A673 (cell line): ENCODE data around the gene HIGD2A. TPM values are rescaled to one million over a fixed set of nuclear protein-coding genes. Genes with fewer than 3 reads are reported as not detected.

Experiments used
- BruUV-seq: library from RNA; stranded (reverse); fragments of 400-500 nt; replicated peaks from 2 replicates; lab custom pipeline; 2021; lab: Mats Ljungman, UMichigan
- CTCF ChIA-PET: fragments of 300-600 bp; sonication (Branson Sonifier 250); formaldehyde crosslinking; loops from one replicate; lab custom pipeline; 2022; ENCODE audit warnings: antibody characterized with exemption; lab: Charles Lee
- POLR2A ChIA-PET: fragments of 300-600 bp; sonication (Branson Sonifier 250); formaldehyde crosslinking; loops from one replicate; lab custom pipeline; 2022; ENCODE audit warnings: antibody characterized with exemption; ENCODE audit not compliant: low non-redundant PET; lab: Charles Lee
- DNase-seq: peaks from one replicate; pipeline ENCODE4 v3.0.0-alpha.2; 2015; ENCODE audit warnings: low spot score
- H3K27ac ChIP-seq: fragments of 200-600 bp; sonication (generic); 2 replicates; pipeline ENCODE4 v1.5.1; 2016; ENCODE audit warnings: mixed run types, low read depth, mild to moderate bottlenecking, mixed read lengths, antibody characterized with exemption, low read length; ENCODE audit not compliant: poor library complexity, severe bottlenecking
- H3K27me3 ChIP-seq: fragments of 200-600 bp; sonication (generic); replicated peaks from 2 replicates; pipeline ENCODE4 v1.6.1; 2017; ENCODE audit warnings: mixed run types, low read depth, mild to moderate bottlenecking, mixed read lengths, antibody characterized with exemption, low read length; ENCODE audit not compliant: insufficient read depth, poor library complexity
- H3K36me3 ChIP-seq: fragments of 200-600 bp; sonication (generic); 2 replicates; pipeline ENCODE4 v1.6.1; 2016; ENCODE audit warnings: mixed run types, mild to moderate bottlenecking, mixed read lengths, antibody characterized with exemption, low read length; ENCODE audit not compliant: insufficient read depth, poor library complexity, severe bottlenecking
- H3K4me1 ChIP-seq: fragments of 200-600 bp; sonication (generic); 2 replicates; pipeline ENCODE4 v1.6.1; 2017; ENCODE audit warnings: mixed run types, mild to moderate bottlenecking, mixed read lengths, antibody characterized with exemption, low read length; ENCODE audit not compliant: insufficient read depth, poor library complexity, severe bottlenecking
- H3K4me3 ChIP-seq: fragments of 200-600 bp; sonication (generic); 2 replicates; pipeline ENCODE4 v1.5.1; 2016; ENCODE audit warnings: low read depth, mixed run types, mild to moderate bottlenecking, mixed read lengths, low read length; ENCODE audit not compliant: poor library complexity, severe bottlenecking
- H3K9me3 ChIP-seq: fragments of 200-600 bp; sonication (generic); 2 replicates; pipeline ENCODE4 v1.6.1; 2016; ENCODE audit warnings: mixed run types, low read depth, mild to moderate bottlenecking, mixed read lengths, antibody characterized with exemption, low read length; ENCODE audit not compliant: poor library complexity, severe bottlenecking
- CTCF ChIP-seq: fragments of 300-800, 200-600 bp; sonication (generic); conservative IDR thresholded peaks from 2 replicates; pipeline ENCODE4 v1.5.1; 2017; ENCODE audit warnings: low read depth, mild to moderate bottlenecking, antibody characterized with exemption, low read length, moderate library complexity, mixed read lengths
- EZH2 ChIP-seq: fragments of 200-600 bp; sonication (generic); IDR thresholded peaks from 2 replicates; pipeline ENCODE4 v1.6.1; 2017; ENCODE audit warnings: borderline replicate concordance, low read depth, mild to moderate bottlenecking, mixed read lengths, antibody characterized with exemption, low read length; ENCODE audit not compliant: poor library complexity, severe bottlenecking
- intact Hi-C: fragments of 100-400 bp; cut with micrococcal nuclease; formaldehyde crosslinking; loops from one replicate; pipeline ENCODE4 v1.10.0; 2022; ENCODE audit not compliant: unreplicated experiment
- total RNA-seq: library from RNA; stranded (reverse); gene quantifications from 2 replicates; pipeline ENCODE4 v1.2.3, GENCODE V29; 2021

The HIGD2A gene
- total RNA-seq, 1 experiment from 2014 or later: 81.7 TPM

- no peak overlapping the region for H3K4me3 ChIP-seq
- no peak overlapping the region for H3K27ac ChIP-seq
- TF ChIP-seq EZH2 (no peak), CTCF (no peak)
- CTCF ChIA-PET: no interaction called here
- POLR2A ChIA-PET: no interaction called here
- no peaks in the 10 kb centered on the region for H3K27me3 ChIP-seq
- BruUV-seq: no TSS peak
- H3K4me1 ChIP-seq: no peaks in the 10 kb centered on the region
- no peak for DNase-seq
- intact Hi-C loops: no loop called here
- H3K9me3 ChIP-seq: no peaks in the 10 kb centered on the region
- H3K36me3 ChIP-seq: no peaks in the 10 kb centered on the region
Observed at GRCh38 chr5:176408590-176408989, 20.0 kb downstream of the HIGD2A start.

GRCh38 chr5:176409765-176410164 lies 21.2 kb downstream of the HIGD2A start:
- no peaks in the 10 kb centered on the region for H3K27me3 ChIP-seq
- TF ChIP-seq EZH2 (no peak), CTCF (no peak)
- H3K4me3 ChIP-seq: no peak overlapping the region
- no peak overlapping the region for H3K27ac ChIP-seq
- ChIA-PET CTCF (no interaction called here), POLR2A (no interaction called here)
- BruUV-seq: no TSS peak
- no peak for DNase-seq
- H3K4me1 ChIP-seq: no peaks in the 10 kb centered on the region
- H3K9me3 ChIP-seq: no peaks in the 10 kb centered on the region
- intact Hi-C loops: no loop called here
- H3K36me3 ChIP-seq: no peaks in the 10 kb centered on the region

GRCh38 chr5:176410486-176411180 lies 22.1 kb downstream of the HIGD2A start:
- no TSS peak for BruUV-seq
- intact Hi-C loops: no loop called here
- H3K9me3 ChIP-seq: no peaks in the 10 kb centered on the region
- H3K4me3 ChIP-seq: no peak overlapping the region
- H3K4me1 ChIP-seq: peaks cover 3% of the 10 kb centered on the region
- ChIA-PET CTCF (no interaction called here), POLR2A (no interaction called here)
- no peaks in the 10 kb centered on the region for H3K27me3 ChIP-seq
- no peak for DNase-seq
- TF ChIP-seq EZH2 (no peak), CTCF (no peak)
- H3K36me3 ChIP-seq: no peaks in the 10 kb centered on the region
- H3K27ac ChIP-seq: no peak overlapping the region
